HepG2 (cell line): ENCODE data around the gene GJD3. TPM values are rescaled to one million over a fixed set of nuclear protein-coding genes. Genes with fewer than 3 reads are reported as not detected.

Experiments used
- ESRRA ChIP-seq: sonication (generic); formaldehyde crosslinking; IDR thresholded peaks from 2 replicates; pipeline ENCODE4 v1.5.1; 2020; ENCODE audit warnings: mild to moderate bottlenecking, low read depth, missing genetic modification reagents
- FOXO1 ChIP-seq: sonication (generic); formaldehyde crosslinking; IDR thresholded peaks from 2 replicates; pipeline ENCODE4 v1.4.0; 2020; ENCODE audit warnings: missing genetic modification reagents
- KDM1A ChIP-seq: IDR thresholded peaks from 2 replicates; pipeline ENCODE4 v1.6.1; 2016; ENCODE audit warnings: missing compliant biosample characterization
- SMAD1 ChIP-seq: sonication (generic); formaldehyde crosslinking; IDR thresholded peaks from 2 replicates; pipeline ENCODE4 v1.4.0; 2020; ENCODE audit warnings: missing genetic modification reagents, low read depth, mild to moderate bottlenecking, borderline replicate concordance
- ZNF136 ChIP-seq: sonication (generic); formaldehyde crosslinking; IDR thresholded peaks from 2 replicates; pipeline ENCODE4 v1.8.1; 2022; ENCODE audit warnings: low read depth, mild to moderate bottlenecking, moderate library complexity, missing genetic modification reagents
- ZNF33A ChIP-seq: sonication (generic); formaldehyde crosslinking; IDR thresholded peaks from 2 replicates; pipeline ENCODE4 v1.5.1; 2020; ENCODE audit warnings: missing genetic modification reagents, mild to moderate bottlenecking, moderate library complexity, borderline replicate concordance
- polyA plus RNA-seq, 8 experiments: library from polyadenylated mRNA; depleted of rRNA in 3 of 8; stranded (reverse) in 7 of 8; unstranded in 1 of 8; fragments of >200 nt; fragmentation: Illumina TruSeq in 4 of 8; extraction: Trizol in 4 of 8; gene quantifications; 2 replicates each; pipeline versions ENCODE4 v1.2.1 to v1.2.3, GENCODE V29; 2011 to 2016; ENCODE audit warnings: low read depth in 4 of 8, missing spikeins in 1 of 8, mixed read lengths in 1 of 8; ENCODE audit not compliant: insufficient read depth in 1 of 8
- total RNA-seq, 5 experiments: library from RNA; depleted of rRNA; stranded (reverse); fragments of >200 nt; fragmentation: Illumina TruSeq; extraction: Trizol; gene quantifications; 2 replicates each; pipeline ENCODE4 v1.2.3, GENCODE V29; 2016; ENCODE audit warnings: low read depth in 1 of 5
- TF ChIP-seq, protein P1 (sequence below): sonication (generic); formaldehyde crosslinking; IDR thresholded peaks from 2 replicates; pipeline ENCODE4 v1.4.0; 2020; ENCODE audit warnings: missing genetic modification reagents
- TF ChIP-seq, protein P2 (sequence below): sonication (generic); formaldehyde crosslinking; IDR thresholded peaks from 2 replicates; pipeline ENCODE4 v1.5.1; 2020; ENCODE audit warnings: missing genetic modification reagents, mild to moderate bottlenecking, borderline replicate concordance
- TF ChIP-seq, protein P3 (sequence below), 2 experiments: sonication (generic) in 1 of 2; formaldehyde crosslinking in 1 of 2; IDR thresholded peaks; 2 replicates each; pipeline versions ENCODE4 v1.6.1 to v1.9.0; 2014 to 2022; ENCODE audit warnings: antibody characterized with exemption in 1 of 2, borderline replicate concordance in 1 of 2, inconsistent platforms in 1 of 2, low read depth in 1 of 2, missing genetic modification reagents in 1 of 2
- TF ChIP-seq, protein P4 (sequence below): sonication (generic); formaldehyde crosslinking; IDR thresholded peaks from 2 replicates; pipeline ENCODE4 v1.5.0; 2020; ENCODE audit warnings: missing genetic modification reagents, mild to moderate bottlenecking, borderline replicate concordance

GJD3 gene
- total and polyA plus RNA-seq, 2 of the 13 experiments (the other 11 are each of a cell fraction or from before 2014, with no cell fraction given), result not detected

DNA sequence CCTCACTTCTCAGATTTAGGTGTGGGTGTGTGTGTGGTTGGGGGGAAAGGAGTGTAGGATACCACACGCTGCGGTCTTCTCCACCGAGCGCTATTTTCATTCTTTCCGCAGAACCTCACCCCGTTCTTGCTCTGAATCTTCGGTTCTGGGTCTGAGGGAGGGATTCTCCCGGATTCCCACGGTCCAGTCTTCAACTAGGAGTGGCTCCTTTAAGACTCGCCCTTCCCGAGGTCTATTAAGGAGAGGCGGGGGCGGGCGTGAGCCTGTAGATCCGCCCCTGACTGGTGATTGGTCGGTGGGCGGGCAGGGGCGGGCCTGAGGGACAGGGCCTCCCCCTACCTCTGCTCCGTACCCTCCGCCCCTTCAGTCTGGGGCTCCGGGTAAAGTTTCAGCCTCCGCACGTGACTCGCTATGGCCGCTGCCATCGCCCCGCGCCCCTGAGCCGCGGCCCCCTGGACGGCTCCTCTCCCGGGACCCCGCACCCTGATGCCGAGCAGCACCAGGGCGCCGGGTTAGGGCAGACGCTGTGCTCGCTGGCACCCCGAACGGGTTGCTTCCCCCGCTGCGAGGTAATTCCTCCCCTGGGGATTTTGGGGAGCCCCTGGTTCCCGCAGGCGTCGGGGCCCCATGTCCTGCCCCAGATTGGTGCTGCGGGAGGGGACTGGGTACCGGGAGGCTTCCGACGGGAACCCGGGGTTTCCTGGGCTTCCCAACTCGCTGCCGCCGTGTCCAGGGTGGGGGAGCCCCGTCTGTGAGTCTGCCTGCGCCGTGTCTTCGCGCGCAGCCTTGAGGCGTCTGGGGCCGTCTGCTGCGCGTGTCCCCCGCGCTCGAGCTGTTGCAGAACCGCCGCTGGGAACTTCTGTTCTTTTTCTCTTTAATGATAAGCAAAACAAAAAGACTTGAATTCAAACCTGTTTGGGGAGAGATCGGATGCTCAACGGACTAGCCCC is 46.4 kb downstream of the GJD3 start (continued):
- TF ChIP-seq, protein P1, sequence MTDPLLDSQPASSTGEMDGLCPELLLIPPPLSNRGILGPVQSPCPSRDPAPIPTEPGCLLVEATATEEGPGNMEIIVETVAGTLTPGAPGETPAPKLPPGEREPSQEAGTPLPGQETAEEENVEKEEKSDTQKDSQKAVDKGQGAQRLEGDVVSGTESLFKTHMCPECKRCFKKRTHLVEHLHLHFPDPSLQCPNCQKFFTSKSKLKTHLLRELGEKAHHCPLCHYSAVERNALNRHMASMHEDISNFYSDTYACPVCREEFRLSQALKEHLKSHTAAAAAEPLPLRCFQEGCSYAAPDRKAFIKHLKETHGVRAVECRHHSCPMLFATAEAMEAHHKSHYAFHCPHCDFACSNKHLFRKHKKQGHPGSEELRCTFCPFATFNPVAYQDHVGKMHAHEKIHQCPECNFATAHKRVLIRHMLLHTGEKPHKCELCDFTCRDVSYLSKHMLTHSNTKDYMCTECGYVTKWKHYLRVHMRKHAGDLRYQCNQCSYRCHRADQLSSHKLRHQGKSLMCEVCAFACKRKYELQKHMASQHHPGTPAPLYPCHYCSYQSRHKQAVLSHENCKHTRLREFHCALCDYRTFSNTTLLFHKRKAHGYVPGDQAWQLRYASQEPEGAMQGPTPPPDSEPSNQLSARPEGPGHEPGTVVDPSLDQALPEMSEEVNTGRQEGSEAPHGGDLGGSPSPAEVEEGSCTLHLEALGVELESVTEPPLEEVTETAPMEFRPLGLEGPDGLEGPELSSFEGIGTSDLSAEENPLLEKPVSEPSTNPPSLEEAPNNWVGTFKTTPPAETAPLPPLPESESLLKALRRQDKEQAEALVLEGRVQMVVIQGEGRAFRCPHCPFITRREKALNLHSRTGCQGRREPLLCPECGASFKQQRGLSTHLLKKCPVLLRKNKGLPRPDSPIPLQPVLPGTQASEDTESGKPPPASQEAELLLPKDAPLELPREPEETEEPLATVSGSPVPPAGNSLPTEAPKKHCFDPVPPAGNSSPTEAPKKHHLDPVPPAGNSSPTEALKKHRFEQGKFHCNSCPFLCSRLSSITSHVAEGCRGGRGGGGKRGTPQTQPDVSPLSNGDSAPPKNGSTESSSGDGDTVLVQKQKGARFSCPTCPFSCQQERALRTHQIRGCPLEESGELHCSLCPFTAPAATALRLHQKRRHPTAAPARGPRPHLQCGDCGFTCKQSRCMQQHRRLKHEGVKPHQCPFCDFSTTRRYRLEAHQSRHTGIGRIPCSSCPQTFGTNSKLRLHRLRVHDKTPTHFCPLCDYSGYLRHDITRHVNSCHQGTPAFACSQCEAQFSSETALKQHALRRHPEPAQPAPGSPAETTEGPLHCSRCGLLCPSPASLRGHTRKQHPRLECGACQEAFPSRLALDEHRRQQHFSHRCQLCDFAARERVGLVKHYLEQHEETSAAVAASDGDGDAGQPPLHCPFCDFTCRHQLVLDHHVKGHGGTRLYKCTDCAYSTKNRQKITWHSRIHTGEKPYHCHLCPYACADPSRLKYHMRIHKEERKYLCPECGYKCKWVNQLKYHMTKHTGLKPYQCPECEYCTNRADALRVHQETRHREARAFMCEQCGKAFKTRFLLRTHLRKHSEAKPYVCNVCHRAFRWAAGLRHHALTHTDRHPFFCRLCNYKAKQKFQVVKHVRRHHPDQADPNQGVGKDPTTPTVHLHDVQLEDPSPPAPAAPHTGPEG (CRISPR knock-in tag), result no peak
- TF ChIP-seq, protein P2, sequence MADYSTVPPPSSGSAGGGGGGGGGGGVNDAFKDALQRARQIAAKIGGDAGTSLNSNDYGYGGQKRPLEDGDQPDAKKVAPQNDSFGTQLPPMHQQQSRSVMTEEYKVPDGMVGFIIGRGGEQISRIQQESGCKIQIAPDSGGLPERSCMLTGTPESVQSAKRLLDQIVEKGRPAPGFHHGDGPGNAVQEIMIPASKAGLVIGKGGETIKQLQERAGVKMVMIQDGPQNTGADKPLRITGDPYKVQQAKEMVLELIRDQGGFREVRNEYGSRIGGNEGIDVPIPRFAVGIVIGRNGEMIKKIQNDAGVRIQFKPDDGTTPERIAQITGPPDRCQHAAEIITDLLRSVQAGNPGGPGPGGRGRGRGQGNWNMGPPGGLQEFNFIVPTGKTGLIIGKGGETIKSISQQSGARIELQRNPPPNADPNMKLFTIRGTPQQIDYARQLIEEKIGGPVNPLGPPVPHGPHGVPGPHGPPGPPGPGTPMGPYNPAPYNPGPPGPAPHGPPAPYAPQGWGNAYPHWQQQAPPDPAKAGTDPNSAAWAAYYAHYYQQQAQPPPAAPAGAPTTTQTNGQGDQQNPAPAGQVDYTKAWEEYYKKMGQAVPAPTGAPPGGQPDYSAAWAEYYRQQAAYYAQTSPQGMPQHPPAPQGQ (CRISPR knock-in tag), result no peak
- TF ChIP-seq ESRRA, result no peak
- TF ChIP-seq, protein P3, sequence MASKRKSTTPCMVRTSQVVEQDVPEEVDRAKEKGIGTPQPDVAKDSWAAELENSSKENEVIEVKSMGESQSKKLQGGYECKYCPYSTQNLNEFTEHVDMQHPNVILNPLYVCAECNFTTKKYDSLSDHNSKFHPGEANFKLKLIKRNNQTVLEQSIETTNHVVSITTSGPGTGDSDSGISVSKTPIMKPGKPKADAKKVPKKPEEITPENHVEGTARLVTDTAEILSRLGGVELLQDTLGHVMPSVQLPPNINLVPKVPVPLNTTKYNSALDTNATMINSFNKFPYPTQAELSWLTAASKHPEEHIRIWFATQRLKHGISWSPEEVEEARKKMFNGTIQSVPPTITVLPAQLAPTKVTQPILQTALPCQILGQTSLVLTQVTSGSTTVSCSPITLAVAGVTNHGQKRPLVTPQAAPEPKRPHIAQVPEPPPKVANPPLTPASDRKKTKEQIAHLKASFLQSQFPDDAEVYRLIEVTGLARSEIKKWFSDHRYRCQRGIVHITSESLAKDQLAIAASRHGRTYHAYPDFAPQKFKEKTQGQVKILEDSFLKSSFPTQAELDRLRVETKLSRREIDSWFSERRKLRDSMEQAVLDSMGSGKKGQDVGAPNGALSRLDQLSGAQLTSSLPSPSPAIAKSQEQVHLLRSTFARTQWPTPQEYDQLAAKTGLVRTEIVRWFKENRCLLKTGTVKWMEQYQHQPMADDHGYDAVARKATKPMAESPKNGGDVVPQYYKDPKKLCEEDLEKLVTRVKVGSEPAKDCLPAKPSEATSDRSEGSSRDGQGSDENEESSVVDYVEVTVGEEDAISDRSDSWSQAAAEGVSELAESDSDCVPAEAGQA (IDR thresholded peaks at IDR 0.05; ENCODE audit: low read depth), result no peak
- TF ChIP-seq, protein P3 (CRISPR knock-in tag; IDR thresholded peaks at IDR 0.05; ENCODE audit: borderline replicate concordance), result no peak
- TF ChIP-seq FOXO1 (CRISPR knock-in tag), result peak; percentile 26; the same call in 1 of the 2 replicates
- TF ChIP-seq ZNF33A (CRISPR knock-in tag), result peak; percentile 81; the same call in 1 of the 2 replicates
- TF ChIP-seq KDM1A (CRISPR knock-in tag), result no peak
- TF ChIP-seq, protein P4, sequence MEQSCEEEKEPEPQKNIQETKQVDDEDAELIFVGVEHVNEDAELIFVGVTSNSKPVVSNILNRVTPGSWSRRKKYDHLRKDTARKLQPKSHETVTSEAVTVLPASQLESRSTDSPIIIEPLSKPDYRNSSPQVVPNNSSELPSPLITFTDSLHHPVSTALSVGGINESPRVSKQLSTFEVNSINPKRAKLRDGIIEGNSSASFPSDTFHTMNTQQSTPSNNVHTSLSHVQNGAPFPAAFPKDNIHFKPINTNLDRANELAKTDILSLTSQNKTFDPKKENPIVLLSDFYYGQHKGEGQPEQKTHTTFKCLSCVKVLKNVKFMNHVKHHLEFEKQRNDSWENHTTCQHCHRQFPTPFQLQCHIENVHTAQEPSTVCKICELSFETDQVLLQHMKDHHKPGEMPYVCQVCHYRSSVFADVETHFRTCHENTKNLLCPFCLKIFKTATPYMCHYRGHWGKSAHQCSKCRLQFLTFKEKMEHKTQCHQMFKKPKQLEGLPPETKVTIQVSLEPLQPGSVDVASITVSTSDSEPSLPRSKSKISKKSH (CRISPR knock-in tag), result peak; percentile 24; the same call in 1 of the 2 replicates
- 0 out of 2 replicates have a peak, but pooled peaks have one; percentile 13 for TF ChIP-seq SMAD1 (CRISPR knock-in tag)
- TF ChIP-seq ZNF136, result no peak
